ENCODE data around the gene CMSS1.

The CMSS1 gene

DNA sequence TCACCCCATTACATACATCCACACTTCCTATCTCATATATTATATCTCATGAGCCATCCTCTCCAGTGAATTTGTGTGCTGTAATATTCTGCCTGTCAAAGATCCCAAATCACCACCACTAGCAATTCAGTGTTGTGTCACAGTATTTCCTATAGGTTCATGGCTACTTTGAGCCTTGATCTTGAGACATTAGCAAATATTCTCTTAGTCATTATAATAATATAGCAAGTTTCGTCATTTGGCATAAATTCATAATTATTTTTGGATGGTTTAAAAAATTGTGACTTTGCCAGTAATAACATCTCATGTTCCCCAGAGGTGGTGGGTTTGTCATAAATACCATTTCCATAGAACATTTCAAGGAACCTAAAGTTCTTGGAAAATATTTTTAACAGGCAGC is 47.7 kb downstream of the CMSS1 start:
- DNase-seq (ENCODE audit: low read depth), result no peak
- TF ChIP-seq, protein P1, sequence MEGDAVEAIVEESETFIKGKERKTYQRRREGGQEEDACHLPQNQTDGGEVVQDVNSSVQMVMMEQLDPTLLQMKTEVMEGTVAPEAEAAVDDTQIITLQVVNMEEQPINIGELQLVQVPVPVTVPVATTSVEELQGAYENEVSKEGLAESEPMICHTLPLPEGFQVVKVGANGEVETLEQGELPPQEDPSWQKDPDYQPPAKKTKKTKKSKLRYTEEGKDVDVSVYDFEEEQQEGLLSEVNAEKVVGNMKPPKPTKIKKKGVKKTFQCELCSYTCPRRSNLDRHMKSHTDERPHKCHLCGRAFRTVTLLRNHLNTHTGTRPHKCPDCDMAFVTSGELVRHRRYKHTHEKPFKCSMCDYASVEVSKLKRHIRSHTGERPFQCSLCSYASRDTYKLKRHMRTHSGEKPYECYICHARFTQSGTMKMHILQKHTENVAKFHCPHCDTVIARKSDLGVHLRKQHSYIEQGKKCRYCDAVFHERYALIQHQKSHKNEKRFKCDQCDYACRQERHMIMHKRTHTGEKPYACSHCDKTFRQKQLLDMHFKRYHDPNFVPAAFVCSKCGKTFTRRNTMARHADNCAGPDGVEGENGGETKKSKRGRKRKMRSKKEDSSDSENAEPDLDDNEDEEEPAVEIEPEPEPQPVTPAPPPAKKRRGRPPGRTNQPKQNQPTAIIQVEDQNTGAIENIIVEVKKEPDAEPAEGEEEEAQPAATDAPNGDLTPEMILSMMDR (IDR thresholded peaks at IDR 0.05; ENCODE audit: insufficient read depth, low read depth, low read length, missing control alignments), result no peak
- no peak overlapping the region for H3K4me3 ChIP-seq (ENCODE audit: low read length)

DNA sequence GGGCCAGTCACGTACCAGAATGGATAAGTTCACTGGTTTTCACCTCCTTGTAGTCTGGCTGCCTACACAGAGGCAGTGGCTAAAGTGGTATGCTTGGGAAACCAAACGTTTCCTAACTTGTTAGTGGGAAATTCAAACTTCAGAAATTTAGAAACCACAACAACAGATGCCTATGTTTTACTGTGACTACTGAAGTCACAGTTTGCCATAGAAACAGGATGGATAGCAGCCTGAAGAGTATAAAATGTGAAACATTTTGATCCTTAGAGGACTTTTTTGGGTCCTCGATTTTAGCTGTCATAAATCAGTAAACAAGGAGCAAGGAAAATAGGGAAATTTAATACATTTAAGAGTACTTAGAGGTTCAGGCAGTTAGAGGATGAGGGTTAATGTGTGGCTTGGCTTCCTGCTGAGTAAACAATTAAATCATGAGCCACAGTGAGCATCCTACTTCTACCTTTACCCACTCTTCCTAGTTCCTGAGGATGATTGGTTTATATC is 48.6 kb downstream of the CMSS1 start:
- no peak for DNase-seq (ENCODE audit: low read depth)
- TF ChIP-seq, protein P1 (IDR thresholded peaks at IDR 0.05; ENCODE audit: insufficient read depth, low read depth, low read length, missing control alignments), result no peak
- no peak overlapping the region for H3K4me3 ChIP-seq (ENCODE audit: low read length)

DNA sequence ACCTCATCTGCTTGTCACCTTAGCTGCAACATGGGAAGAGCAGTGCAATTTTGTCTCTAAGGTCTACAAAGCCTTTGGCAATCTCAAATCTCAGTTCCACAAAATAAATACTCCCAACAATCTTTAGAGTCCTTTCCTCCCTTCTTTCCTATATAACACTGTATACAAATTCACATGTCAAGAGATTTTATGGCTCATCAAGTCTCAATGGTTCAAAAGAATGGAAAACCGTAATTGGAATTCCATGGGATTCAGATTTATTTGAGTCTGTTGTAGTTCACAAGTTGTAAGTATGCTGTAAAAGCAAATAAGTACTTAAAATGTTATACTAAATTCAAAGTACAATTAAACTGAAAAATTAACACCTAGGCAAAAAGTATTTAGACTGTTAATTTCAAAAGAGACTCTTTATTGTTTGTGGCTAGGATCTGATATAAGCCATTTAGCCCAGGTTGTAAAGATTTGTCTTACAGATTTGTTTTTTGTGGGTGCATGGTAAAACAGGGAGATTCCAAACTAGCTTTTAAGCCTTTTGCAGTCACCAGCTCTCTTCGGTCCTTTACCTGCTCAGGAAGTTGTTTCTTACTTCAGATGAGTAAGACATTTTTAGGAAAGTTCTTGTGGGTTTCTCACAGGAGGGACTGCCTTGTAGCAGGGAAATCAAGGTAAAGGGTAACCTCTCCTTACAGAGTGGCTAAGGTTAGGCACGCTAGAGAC is 50.1 kb downstream of the CMSS1 start:
- TF ChIP-seq, protein P1 (IDR thresholded peaks at IDR 0.05; ENCODE audit: insufficient read depth, low read depth, low read length, missing control alignments), result no peak
- H3K4me3 ChIP-seq (ENCODE audit: low read length), result no peak overlapping the region
- no peak for DNase-seq (ENCODE audit: low read depth)

DNA sequence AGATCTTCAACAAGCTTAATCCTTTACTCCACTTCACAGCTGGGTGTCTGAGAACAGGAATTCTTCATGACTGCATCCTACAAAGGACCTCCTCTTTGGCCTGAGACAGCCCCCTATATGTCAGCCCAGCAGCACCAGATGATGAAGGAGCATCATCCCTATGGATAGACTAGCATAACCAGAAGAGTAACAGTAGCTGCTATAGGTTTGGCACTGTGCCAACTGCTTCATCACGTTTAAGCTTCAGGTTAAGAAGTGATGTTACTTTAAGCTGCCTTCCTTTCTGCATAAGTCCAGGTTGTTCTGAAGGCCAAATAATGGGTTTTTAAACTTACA is 50.6 kb downstream of the CMSS1 start:
- H3K4me3 ChIP-seq (ENCODE audit: low read length), result no peak overlapping the region
- peak; percentile 71 for DNase-seq (ENCODE audit: low read depth)
- TF ChIP-seq, protein P1 (IDR thresholded peaks at IDR 0.05; ENCODE audit: insufficient read depth, low read depth, low read length, missing control alignments), result no peak

DNA sequence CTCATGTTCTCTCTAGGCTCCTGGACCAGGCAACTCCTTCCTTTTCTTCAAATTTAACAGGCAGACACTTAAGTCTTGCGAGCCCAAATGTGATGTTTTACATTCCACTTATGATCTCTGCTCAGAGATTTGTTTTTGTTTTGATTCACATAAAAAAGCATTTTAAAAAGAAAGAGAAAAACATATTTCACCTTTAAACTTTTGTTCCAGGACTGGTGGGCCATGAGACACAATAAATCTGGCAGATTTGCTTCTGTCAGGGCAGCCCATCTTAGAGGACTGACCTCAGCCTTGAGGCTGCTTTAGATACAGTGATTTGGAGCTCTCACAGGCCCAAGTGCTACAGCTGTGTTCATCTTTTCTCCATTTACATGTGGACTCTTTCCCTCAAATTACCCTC is 52.0 kb downstream of the CMSS1 start:
- TF ChIP-seq, protein P1 (IDR thresholded peaks at IDR 0.05; ENCODE audit: insufficient read depth, low read depth, low read length, missing control alignments), result no peak
- DNase-seq (ENCODE audit: low read depth), result no peak
- H3K4me3 ChIP-seq (ENCODE audit: low read length), result no peak overlapping the region

DNA sequence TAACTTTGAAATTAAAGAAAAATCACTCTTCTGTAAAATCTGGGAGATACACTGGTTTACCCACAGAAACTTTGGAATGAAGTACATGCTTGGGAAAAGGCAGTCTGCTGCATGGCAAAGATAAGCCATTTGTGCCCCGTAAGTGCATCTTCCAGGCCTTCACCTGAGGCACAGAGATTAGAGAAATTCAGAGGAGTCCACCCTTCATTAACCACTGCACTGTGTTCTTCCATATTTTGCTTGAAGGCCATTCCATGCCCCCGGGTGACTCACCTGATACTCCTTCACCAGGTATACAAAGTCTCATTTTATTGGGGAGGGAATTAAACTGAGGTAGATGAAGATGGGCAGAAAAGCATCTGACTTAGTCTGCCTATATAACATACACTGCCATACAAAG is 53.0 kb downstream of the CMSS1 start:
- no peak for DNase-seq (ENCODE audit: low read depth)
- H3K4me3 ChIP-seq (ENCODE audit: low read length), result no peak overlapping the region
- TF ChIP-seq, protein P1 (IDR thresholded peaks at IDR 0.05; ENCODE audit: insufficient read depth, low read depth, low read length, missing control alignments), result no peak

Measured in epithelial cell of esophagus (primary cell).